SU-DHL-6 (cell line): ENCODE results near the gene COL16A1.

Source experiments
- H2AFZ ChIP-seq: fragments of 200-600 bp; sonication (generic); 2 replicates; pipeline ENCODE4 v1.6.1; 2014; ENCODE audit warnings: low read depth, mild to moderate bottlenecking, moderate library complexity, mixed read lengths, antibody characterized with exemption, low read length; ENCODE audit not compliant: severe bottlenecking
- H3F3A ChIP-seq: fragments of 200-600 bp; shearing (Covaris generic); 2 replicates; pipeline ENCODE4 v1.6.0; 2016; ENCODE audit warnings: antibody characterized with exemption, mild to moderate bottlenecking; ENCODE audit not compliant: insufficient read depth
- H3K27ac ChIP-seq: fragments of 200-600 bp; sonication (generic); 2 replicates; pipeline ENCODE4 v1.5.1; 2016; ENCODE audit warnings: low read depth, mild to moderate bottlenecking, low read length, moderate library complexity, mixed read lengths
- H3K27me3 ChIP-seq: fragments of 200-600 bp; sonication (generic), shearing (Covaris generic); 2 replicates; pipeline ENCODE4 v1.6.0; 2014; ENCODE audit warnings: mild to moderate bottlenecking, low read length
- H3K36me3 ChIP-seq: fragments of 200-600 bp; sonication (generic); 2 replicates; pipeline ENCODE4 v1.6.1; 2014; ENCODE audit warnings: mild to moderate bottlenecking, low read length, mixed read lengths
- H3K4me2 ChIP-seq: fragments of 300-600, 200-600 bp; shearing (Covaris generic), sonication (generic); 2 replicates; pipeline ENCODE4 v1.6.0; 2014; ENCODE audit warnings: low read length, low read depth, mild to moderate bottlenecking; ENCODE audit not compliant: poor library complexity, severe bottlenecking
- H3K4me3 ChIP-seq: fragments of 200-600 bp; sonication (generic); 2 replicates; pipeline ENCODE4 v1.5.1; 2014; ENCODE audit warnings: antibody characterized with exemption, low read length, mild to moderate bottlenecking, mixed read lengths; ENCODE audit not compliant: insufficient read depth, poor library complexity, severe bottlenecking
- H3K79me2 ChIP-seq: fragments of 200-600 bp; sonication (generic); 2 replicates; pipeline ENCODE4 v1.6.1; 2014; ENCODE audit warnings: mild to moderate bottlenecking, low read length, moderate library complexity; ENCODE audit not compliant: insufficient read depth
- H3K9ac ChIP-seq: fragments of 200-600 bp; sonication (generic); 2 replicates; pipeline ENCODE4 v1.7.0; 2014; ENCODE audit warnings: mild to moderate bottlenecking, low read length
- H3K9me2 ChIP-seq: fragments of 200-600 bp; sonication (generic); replicated peaks from 2 replicates; pipeline ENCODE4 v1.6.1; 2014; ENCODE audit warnings: low read length; ENCODE audit not compliant: insufficient read depth
- H3K9me3 ChIP-seq: fragments of 200-600 bp; sonication (generic); 2 replicates; pipeline ENCODE4 v1.6.1; 2014; ENCODE audit warnings: low read length, mixed read lengths; ENCODE audit not compliant: insufficient read depth
- H4K20me1 ChIP-seq: fragments of 200-600 bp; sonication (generic); 2 replicates; pipeline ENCODE4 v1.6.1; 2014; ENCODE audit warnings: low read depth, mild to moderate bottlenecking, antibody characterized with exemption, low read length, moderate library complexity, mixed read lengths
- EZH2phosphoT487 ChIP-seq: fragments of 200-600 bp; sonication (generic), shearing (Covaris generic); conservative IDR thresholded peaks from 2 replicates; pipeline ENCODE4 v1.6.1; 2018; ENCODE audit warnings: mild to moderate bottlenecking, antibody characterized with exemption, low read length, moderate library complexity, mixed read lengths
- TF ChIP-seq, protein P1 (sequence below): fragments of 200-600 bp; sonication (generic); IDR thresholded peaks from one replicate; pipeline ENCODE4 v1.5.1; 2017; ENCODE audit warnings: antibody characterized with exemption, mild to moderate bottlenecking, low read length, moderate library complexity; ENCODE audit not compliant: insufficient read depth, poor library complexity, severe bottlenecking

Gene COL16A1

DNA sequence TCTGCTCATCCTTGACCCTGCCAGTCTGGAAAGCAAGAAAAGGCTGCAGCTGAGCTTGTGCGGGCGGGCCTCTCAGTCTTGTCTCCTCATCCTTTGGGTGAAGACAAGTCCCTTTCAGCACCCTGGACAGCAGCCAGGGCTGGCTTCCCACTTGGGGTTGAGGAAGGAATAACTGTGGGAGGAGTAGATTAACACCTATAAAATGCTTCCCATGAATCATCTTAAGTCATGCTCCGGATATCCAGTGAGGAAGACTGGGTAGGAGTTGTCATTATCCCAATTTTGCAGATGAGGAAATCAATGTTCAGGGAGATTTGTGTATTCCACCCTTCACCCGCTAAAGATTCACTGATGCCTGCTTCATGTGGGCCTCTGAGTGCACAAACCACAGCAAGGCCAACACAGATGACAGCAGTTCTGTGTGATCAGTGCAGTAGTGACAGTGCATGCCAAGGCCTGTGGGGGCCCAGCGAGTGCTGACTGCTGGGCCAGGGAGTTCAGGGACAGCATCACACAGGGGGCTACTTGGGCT, 20.1 kb upstream of the COL16A1 start:
- no peak overlapping the region for H3K4me3 ChIP-seq
- H3K36me3 ChIP-seq, result no peaks in the 10 kb centered on the region
- H3K27me3 ChIP-seq, result no peaks in the 10 kb centered on the region
- H3K27ac ChIP-seq, result no peak overlapping the region
- H3K9me2 ChIP-seq, result no peaks in the 10 kb centered on the region
- no peak overlapping the region for H2AFZ ChIP-seq
- H3F3A ChIP-seq, result no peaks in the 10 kb centered on the region
- no peaks in the 10 kb centered on the region for H3K79me2 ChIP-seq
- H4K20me1 ChIP-seq, result no peaks in the 10 kb centered on the region
- no peak overlapping the region for H3K9ac ChIP-seq
- no peak overlapping the region for H3K4me2 ChIP-seq
- TF ChIP-seq EZH2phosphoT487, result no peak
- TF ChIP-seq, protein P1, sequence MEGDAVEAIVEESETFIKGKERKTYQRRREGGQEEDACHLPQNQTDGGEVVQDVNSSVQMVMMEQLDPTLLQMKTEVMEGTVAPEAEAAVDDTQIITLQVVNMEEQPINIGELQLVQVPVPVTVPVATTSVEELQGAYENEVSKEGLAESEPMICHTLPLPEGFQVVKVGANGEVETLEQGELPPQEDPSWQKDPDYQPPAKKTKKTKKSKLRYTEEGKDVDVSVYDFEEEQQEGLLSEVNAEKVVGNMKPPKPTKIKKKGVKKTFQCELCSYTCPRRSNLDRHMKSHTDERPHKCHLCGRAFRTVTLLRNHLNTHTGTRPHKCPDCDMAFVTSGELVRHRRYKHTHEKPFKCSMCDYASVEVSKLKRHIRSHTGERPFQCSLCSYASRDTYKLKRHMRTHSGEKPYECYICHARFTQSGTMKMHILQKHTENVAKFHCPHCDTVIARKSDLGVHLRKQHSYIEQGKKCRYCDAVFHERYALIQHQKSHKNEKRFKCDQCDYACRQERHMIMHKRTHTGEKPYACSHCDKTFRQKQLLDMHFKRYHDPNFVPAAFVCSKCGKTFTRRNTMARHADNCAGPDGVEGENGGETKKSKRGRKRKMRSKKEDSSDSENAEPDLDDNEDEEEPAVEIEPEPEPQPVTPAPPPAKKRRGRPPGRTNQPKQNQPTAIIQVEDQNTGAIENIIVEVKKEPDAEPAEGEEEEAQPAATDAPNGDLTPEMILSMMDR, result no peak
- H3K9me3 ChIP-seq, result no peaks in the 10 kb centered on the region

DNA sequence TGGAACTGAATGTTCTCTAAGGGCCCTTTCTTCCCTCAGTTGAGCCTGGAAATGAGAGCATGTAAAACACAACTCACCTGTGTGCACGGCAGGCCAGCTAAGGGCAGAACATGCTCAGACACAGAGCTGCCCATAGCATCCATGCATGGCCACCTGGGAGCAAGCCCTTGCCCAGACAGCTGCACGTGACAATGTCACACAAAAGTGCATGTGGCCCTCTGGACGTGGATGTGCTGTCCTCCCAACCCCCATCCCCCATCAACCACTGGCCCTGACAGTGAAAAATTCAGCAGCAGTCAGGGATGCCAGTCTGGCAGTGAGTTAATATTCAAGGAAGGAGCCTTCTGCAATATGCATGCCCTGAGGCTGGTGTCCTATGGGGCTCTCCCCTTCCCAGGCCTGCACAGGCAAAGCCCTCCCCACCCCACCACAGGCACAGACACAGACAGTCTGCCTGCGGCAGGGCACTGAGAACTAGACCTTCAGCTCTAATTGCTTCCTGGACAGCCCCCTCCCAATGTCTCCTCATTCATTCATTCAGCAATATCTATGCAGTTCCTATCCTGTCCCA, 14.6 kb upstream of the COL16A1 start:
- no peaks in the 10 kb centered on the region for H3K9me2 ChIP-seq
- no peak overlapping the region for H3K27ac ChIP-seq
- H3F3A ChIP-seq, result no peaks in the 10 kb centered on the region
- no peaks in the 10 kb centered on the region for H3K79me2 ChIP-seq
- no peak overlapping the region for H3K4me2 ChIP-seq
- H2AFZ ChIP-seq, result no peak overlapping the region
- H3K27me3 ChIP-seq, result no peaks in the 10 kb centered on the region
- H4K20me1 ChIP-seq, result no peaks in the 10 kb centered on the region
- no peak overlapping the region for H3K4me3 ChIP-seq
- H3K36me3 ChIP-seq, result no peaks in the 10 kb centered on the region
- no peak for TF ChIP-seq EZH2phosphoT487
- TF ChIP-seq, protein P1, result no peak
- no peak overlapping the region for H3K9ac ChIP-seq
- no peaks in the 10 kb centered on the region for H3K9me3 ChIP-seq

DNA sequence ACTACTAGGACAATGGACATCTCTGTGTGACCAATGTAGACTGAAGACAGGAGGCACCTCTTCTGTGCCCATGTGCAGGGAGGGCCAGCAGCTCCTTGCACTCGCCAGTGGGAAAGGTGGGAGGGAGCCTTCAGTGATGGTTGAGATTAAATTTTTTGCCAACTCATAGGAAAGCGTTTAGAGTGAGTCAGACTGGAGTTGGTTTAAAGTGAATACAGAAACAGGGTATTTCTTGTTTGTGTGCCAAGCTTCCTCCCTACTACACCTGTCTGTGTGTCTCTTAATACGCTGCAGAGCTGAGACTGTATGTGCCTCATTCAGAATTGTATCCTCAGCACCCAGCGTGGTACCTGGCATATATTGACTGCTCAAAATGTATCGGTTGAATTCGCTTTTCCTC, 13.5 kb upstream of the COL16A1 start:
- Histone ChIP-seq H3K36me3 (no peaks in the 10 kb centered on the region), H2AFZ (no peak overlapping the region), H4K20me1 (no peaks in the 10 kb centered on the region), H3K27ac (no peak overlapping the region), H3K27me3 (no peaks in the 10 kb centered on the region), H3K9me3 (no peaks in the 10 kb centered on the region), H3K4me3 (no peak overlapping the region), H3K79me2 (no peaks in the 10 kb centered on the region), H3F3A (no peaks in the 10 kb centered on the region), H3K4me2 (no peak overlapping the region), H3K9me2 (no peaks in the 10 kb centered on the region), H3K9ac (no peak overlapping the region)
- TF ChIP-seq, protein P1, result no peak
- no peak for TF ChIP-seq EZH2phosphoT487
